Naive thymus-derived CD8-positive, alpha-beta T cell (primary cell): ENCODE measurements around the gene MRPL39. TPM values are rescaled to one million over a fixed set of nuclear protein-coding genes. Genes with fewer than 3 reads are reported as not detected.
A peak's percentile ranks its signal among the peaks of the same experiment; 100 is the strongest.

ENCODE experiments used
- ATAC-seq, 2 donors: fragments of 150-1000 bp; cut with Tn5 transposase in 1 of 2; sonication (Bioruptor Pico), chemical (Tn5 transposase) in 1 of 2; 1 replicate in 1 of 2; 2 replicates in 1 of 2; pipeline ENCODE4 v1.10.0; 2021; ENCODE audit warnings: mild to moderate bottlenecking in 2 of 2, moderate library complexity in 2 of 2
- POLR2A ChIA-PET: fragments of 350-600 bp; sonication (Branson Sonifier 250); formaldehyde crosslinking; loops from one replicate; lab custom pipeline; 2021; ENCODE audit warnings: antibody characterized with exemption; lab: Charles Lee
- DNase-seq, 10 donors: peaks; one replicate each; pipeline versions ENCODE4 v3.0.0 to v3.0.0-alpha.2; 2020 to 2022
- H3K27ac Mint-ChIP-seq, 10 donors: one replicate each; pipeline ENCODE4 v1.8.0; 2020 to 2022; ENCODE audit warnings: mild to moderate bottlenecking in 10 of 10, mixed read lengths in 10 of 10, moderate library complexity in 4 of 10, inconsistent platforms in 1 of 10
- H3K27me3 Mint-ChIP-seq, 5 donors: one replicate each; pipeline ENCODE4 v1.8.0; 2021 to 2022; ENCODE audit warnings: mixed read lengths in 5 of 5
- H3K36me3 Mint-ChIP-seq, 3 donors: one replicate each; pipeline ENCODE4 v1.8.0; 2020 to 2022; ENCODE audit warnings: mixed read lengths in 3 of 3, mild to moderate bottlenecking in 2 of 3, inconsistent platforms in 1 of 3
- H3K4me1 Mint-ChIP-seq, 4 donors: one replicate each; pipeline ENCODE4 v1.8.0; 2021 to 2022; ENCODE audit warnings: mixed read lengths in 4 of 4
- H3K4me3 Mint-ChIP-seq, 10 donors: one replicate each; pipeline ENCODE4 v1.8.0; 2020 to 2022; ENCODE audit warnings: mild to moderate bottlenecking in 10 of 10, mixed read lengths in 10 of 10, moderate library complexity in 6 of 10, inconsistent platforms in 1 of 10
- H3K9me3 Mint-ChIP-seq, 9 donors: one replicate each; pipeline ENCODE4 v1.8.0; 2020 to 2022; ENCODE audit warnings: mixed read lengths in 9 of 9, mild to moderate bottlenecking in 3 of 9, inconsistent platforms in 1 of 9, moderate library complexity in 1 of 9
- polyA plus RNA-seq, 3 donors: library from polyadenylated mRNA; unstranded; fragments of 300-500 nt; fragmentation: Illumina TruSeq; gene quantifications; one replicate each; pipeline ENCODE4 v1.2.3, GENCODE V29; 2021
- total RNA-seq, 8 experiments: library from RNA in 2 of 8; stranded (reverse) in 2 of 8; gene quantifications; one replicate each; pipeline ENCODE4 v1.2.3 and lab custom pipeline; 2021 to 2026

The MRPL39 gene
- total and polyA plus RNA-seq, 5 experiments from 2014 or later = 21.7 to 41.1 (median 29.6) TPM

DNA sequence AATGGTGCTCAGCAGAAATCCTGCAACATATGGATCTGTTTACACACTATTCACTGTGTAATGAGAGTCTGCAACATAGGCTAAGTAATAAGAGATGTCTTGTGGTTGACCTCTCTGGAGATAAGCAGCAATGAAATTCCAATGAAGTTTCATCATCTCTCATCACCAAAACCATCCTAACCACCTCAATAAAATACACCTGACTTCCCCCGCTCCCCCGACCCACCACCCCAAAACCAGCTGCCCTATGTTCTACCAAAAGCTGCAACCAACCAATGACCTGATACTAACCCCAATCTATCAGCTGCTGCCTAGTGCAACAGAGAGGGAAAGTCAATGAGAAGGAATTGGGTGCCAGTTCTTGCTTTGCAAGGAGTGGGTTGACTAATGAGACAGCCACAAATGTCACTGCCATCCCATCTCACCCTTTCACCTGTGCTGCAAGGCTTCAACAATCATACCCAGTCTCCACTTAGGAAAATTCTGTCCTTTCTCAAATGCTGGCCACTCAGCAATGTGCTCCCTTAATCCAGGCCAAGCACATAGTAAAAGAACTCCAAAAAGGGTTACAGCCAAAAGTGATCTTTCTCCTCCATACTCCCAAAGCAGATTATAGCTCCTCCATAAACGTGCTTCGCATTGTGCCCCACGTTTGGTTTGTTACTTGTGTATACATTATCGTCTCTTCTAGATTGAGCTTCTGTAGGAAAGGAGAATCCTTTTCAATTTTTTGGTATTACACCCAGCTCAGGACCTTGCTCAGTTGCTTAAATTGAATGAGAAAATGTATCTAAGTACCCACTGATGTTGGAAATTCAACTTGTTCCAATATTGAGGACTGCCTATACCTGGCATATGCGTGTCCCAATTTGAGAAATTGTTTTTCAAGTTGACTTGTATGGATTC is 29.0 kb downstream of the MRPL39 start:
- H3K27ac Mint-ChIP-seq = no peak overlapping the region

DNA sequence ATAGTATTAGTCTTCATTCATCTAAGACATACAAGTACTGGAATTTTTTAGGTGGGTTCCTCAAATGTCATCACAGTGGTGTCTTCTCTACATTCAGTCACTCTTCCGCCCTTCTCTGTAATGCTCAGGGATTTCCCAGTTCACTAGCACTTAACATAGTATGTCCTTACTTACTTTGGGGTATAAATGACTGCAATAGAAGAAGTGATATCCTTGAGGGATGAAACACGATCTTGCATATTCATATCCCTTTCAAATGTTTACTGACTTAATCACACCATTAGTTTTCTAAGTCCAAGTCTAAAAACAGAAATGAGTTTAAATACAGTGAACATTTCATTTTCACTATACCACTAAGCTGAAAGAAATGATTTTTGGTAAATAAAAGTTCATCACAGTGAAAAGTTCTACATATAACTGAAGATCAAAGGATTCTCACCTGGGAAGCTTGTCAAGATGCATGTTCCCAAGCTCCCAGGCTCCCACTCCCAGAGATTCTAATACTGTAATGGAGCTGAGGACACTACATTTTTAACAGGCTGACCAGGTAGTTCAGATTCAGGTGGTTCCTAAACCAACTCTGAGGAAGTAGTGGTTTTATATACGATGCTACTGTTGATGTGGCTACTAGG is 29.7 kb downstream of the MRPL39 start:
- Mint-ChIP-seq H3K36me3 (peaks cover 0 to 13% (median 10%) of the 10 kb centered on the region in 3 donors), H3K4me1 (peaks cover 12 to 39% (median 25%) of the 10 kb centered on the region in 4 donors), H3K27ac (peak overlapping the region in 3 of 10 donors; percentile 9 to 34 (median 11)), H3K9me3 (no peaks in the 10 kb centered on the region), H3K27me3 (no peaks in the 10 kb centered on the region), H3K4me3 (no peak overlapping the region)
- POLR2A ChIA-PET = interaction anchor here (1.1 kb wide), 1 partner anchor 29 kb away, joined by 3 read pairs; the partner anchor contains the start of gene MRPL39
- DNase-seq (no peak), ATAC-seq (no peak)

More for the DNA sequence above, 29.0 kb downstream of the MRPL39 start:
- no peak for ATAC-seq
- DNase-seq = no peak
- peaks cover 0 to 13% (median 10%) of the 10 kb centered on the region in 3 donors for H3K36me3 Mint-ChIP-seq
- H3K9me3 Mint-ChIP-seq = no peaks in the 10 kb centered on the region
- H3K4me3 Mint-ChIP-seq = no peak overlapping the region
- no peaks in the 10 kb centered on the region for H3K27me3 Mint-ChIP-seq
- POLR2A ChIA-PET = interaction anchor here (1.1 kb wide), 1 partner anchor 28 kb away, joined by 3 read pairs; the partner anchor contains the start of gene MRPL39
- peaks cover 12 to 38% (median 25%) of the 10 kb centered on the region in 4 donors for H3K4me1 Mint-ChIP-seq

DNA sequence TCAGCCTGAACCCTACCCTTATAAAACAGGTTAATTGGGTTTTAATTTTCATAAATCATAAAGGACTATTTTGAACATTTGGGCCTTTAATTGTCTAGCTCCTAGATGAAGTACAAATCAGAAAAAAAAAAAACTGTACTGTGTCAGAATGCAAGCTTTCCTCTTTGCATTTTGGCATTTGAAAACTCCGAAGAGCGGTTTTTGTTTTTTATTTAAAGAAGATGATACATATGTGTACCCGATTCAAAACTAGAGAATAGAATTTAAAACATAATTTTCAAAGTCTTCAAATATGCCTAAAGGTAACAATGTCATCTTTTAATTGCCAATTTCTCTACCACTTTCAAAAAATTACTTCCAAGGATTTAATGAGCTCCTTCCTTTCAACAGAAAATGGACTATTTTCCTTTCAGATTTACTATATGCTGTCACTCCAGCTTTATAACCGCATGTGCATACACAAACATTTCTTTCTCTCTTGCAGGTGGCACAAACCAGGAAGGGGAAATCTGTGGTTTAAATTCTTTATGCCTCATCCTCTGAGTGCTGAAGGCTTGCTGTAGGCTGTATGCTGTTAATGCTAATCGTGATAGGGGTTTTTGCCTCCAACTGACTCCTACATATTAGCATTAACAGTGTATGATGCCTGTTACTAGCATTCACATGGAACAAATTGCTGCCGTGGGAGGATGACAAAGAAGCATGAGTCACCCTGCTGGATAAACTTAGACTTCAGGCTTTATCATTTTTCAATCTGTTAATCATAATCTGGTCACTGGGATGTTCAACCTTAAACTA is 33.7 kb downstream of the MRPL39 start:
- Mint-ChIP-seq H3K4me3 (peak overlapping the region; percentile 57 to 89 (median 82)), H3K27ac (peak overlapping the region; percentile 76 to 93 (median 84)), H3K4me1 (peaks cover 10 to 52% (median 19%) of the 10 kb centered on the region in 4 donors), H3K9me3 (no peaks in the 10 kb centered on the region), H3K36me3 (peaks cover 0 to 10% (median 7%) of the 10 kb centered on the region in 3 donors), H3K27me3 (no peaks in the 10 kb centered on the region)
- POLR2A ChIA-PET = interaction anchor here (0.6 to 1.0 kb wide), 3 partner anchors 11 to 244 kb away, joined by 3 to 4 read pairs (median 4); no protein-coding TSS in a partner anchor
- DNase-seq (peak in 7 of 10 donors; percentile 16 to 56 (median 25)), ATAC-seq (peak; percentile 75 to 79)

DNA sequence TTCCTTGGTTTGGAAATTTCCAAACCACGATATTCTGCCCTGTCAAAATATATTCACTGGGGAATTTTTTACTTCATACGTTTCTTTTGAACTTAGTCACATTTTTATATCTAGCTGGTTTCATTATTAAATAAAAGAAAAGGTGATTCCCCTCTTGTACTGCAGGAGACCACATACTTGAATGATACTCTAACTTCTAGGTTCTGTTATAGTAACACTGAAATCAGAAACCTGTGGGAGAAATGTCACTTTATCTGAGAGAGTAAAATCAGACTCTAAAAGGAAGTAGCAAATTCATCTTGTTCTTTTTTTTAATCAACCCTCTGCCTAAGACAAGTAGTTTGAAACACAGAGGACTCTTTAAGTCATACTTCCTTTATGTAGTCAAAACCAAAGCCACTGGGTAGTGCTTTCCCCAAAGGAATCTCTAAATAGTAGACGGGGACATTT is 34.4 kb downstream of the MRPL39 start:
- POLR2A ChIA-PET = interaction anchor here (0.8 kb wide), 1 partner anchor 11 kb away, joined by 4 read pairs; no protein-coding TSS in a partner anchor
- ATAC-seq (peak; percentile 82 to 87), DNase-seq (peak in 3 of 10 donors; percentile 36 to 48 (median 45))
- H3K9me3 Mint-ChIP-seq = no peaks in the 10 kb centered on the region
- peaks cover 8 to 56% (median 22%) of the 10 kb centered on the region in 4 donors for H3K4me1 Mint-ChIP-seq
- peaks cover 0 to 10% (median 7%) of the 10 kb centered on the region in 3 donors for H3K36me3 Mint-ChIP-seq
- H3K27ac Mint-ChIP-seq = peak overlapping the region; percentile 76 to 93 (median 84)
- peak overlapping the region; percentile 57 to 89 (median 82) for H3K4me3 Mint-ChIP-seq
- H3K27me3 Mint-ChIP-seq = no peaks in the 10 kb centered on the region

DNA sequence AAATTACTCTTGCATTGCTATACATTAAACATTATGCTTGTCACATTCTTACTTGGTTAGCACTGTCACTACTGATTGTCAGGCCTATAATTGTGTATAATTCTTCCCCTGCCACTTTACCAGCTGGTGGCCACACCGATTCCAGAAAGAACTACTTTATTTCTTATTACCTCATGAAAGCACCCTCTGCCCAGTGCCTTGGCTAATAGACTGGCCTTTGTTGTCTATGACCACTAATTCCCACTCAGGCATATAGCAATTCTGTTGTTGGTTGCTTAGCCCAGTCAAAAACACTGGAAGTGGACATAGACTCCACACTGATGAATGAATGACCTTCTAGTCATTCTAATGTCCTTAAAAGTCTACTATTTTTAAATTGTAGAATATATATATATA is 35.6 kb downstream of the MRPL39 start:
- no peaks in the 10 kb centered on the region for H3K9me3 Mint-ChIP-seq
- DNase-seq (no peak), ATAC-seq (no peak)
- H3K27ac Mint-ChIP-seq = peak overlapping the region in 2 of 10 donors; percentile 18 to 67
- no peaks in the 10 kb centered on the region for H3K27me3 Mint-ChIP-seq
- H3K36me3 Mint-ChIP-seq = peaks cover 0 to 4% (median 3%) of the 10 kb centered on the region in 3 donors
- peaks cover 10 to 60% (median 28%) of the 10 kb centered on the region in 4 donors for H3K4me1 Mint-ChIP-seq
- no peak overlapping the region for H3K4me3 Mint-ChIP-seq
- POLR2A ChIA-PET = no interaction called here

DNA sequence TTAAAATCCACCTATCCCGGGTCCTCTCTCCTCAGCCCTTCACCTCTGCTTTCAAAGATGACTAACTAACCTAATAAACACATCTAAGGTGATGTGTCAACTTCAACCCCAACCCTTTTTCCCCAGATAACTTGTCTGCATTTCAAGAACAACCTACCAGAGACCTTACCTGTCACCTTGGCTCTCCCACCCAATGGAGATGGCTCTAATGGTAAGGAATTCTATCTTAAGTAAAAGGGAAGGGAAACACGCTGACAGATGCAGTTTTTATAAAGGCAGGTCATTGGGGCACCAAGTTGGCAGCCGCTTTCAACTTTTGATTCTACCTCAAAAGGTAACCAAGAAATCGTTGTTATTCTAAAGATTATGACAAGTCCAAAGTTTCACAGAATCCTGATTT is 37.6 kb downstream of the MRPL39 start:
- no peaks in the 10 kb centered on the region for H3K36me3 Mint-ChIP-seq
- POLR2A ChIA-PET = no interaction called here
- H3K4me3 Mint-ChIP-seq = peak overlapping the region in 1 of 10 donors; percentile 34
- H3K9me3 Mint-ChIP-seq = no peaks in the 10 kb centered on the region
- DNase-seq (no peak), ATAC-seq (no peak)
- H3K27me3 Mint-ChIP-seq = no peaks in the 10 kb centered on the region
- peak overlapping the region in 4 of 10 donors; percentile 4 to 71 (median 24) for H3K27ac Mint-ChIP-seq
- peaks cover 7 to 66% (median 26%) of the 10 kb centered on the region in 4 donors for H3K4me1 Mint-ChIP-seq

DNA sequence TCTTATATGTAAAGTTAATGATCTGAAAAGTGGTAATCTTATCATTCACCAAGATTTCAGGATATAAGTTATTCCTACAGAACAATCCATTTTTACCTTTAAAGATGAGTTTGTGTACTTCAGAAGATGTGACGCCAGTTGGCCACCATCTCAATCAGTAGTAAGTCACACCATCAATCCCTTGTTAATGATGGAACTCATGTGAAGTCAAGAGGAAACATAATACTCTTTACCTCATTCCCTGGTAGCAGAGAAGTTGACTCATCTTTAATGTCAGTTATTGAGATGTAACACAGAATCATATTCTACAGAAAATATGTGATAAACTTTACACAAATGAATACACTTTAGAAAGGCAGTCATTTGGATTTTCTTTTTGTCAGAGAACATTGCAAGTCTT is 38.2 kb downstream of the MRPL39 start:
- H3K27me3 Mint-ChIP-seq = no peaks in the 10 kb centered on the region
- POLR2A ChIA-PET = no interaction called here
- no peak overlapping the region for H3K4me3 Mint-ChIP-seq
- DNase-seq (no peak), ATAC-seq (no peak)
- peaks cover 7 to 66% (median 29%) of the 10 kb centered on the region in 4 donors for H3K4me1 Mint-ChIP-seq
- H3K9me3 Mint-ChIP-seq = no peaks in the 10 kb centered on the region
- H3K36me3 Mint-ChIP-seq = no peaks in the 10 kb centered on the region
- H3K27ac Mint-ChIP-seq = peak overlapping the region in 2 of 10 donors; percentile 36 to 71

DNA sequence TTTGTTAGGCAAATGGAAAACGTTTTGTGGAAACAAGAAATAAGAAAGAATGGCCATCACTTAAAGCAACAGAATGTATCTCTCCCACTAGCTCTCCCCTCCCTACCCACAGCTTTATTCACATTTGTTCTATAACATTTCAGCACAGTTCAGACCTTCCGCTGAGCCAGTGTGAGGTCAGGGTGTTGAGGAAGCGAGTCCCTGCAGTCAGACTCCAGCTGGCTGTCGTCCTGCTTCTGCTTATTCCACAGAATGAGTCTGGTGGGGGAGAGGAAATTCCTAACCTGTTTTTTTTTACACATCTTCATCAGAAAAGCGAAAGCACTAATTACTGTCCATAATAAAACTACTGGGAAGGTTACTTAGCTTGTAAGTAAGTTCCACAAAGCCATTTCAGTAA is 39.0 kb downstream of the MRPL39 start:
- Mint-ChIP-seq H3K27ac (peak overlapping the region in 4 of 10 donors; percentile 5 to 67 (median 25)), H3K9me3 (no peaks in the 10 kb centered on the region), H3K4me3 (peak overlapping the region in 2 of 10 donors; percentile 18 to 60), H3K27me3 (no peaks in the 10 kb centered on the region), H3K4me1 (peaks cover 13 to 66% (median 30%) of the 10 kb centered on the region in 4 donors), H3K36me3 (no peaks in the 10 kb centered on the region)
- ATAC-seq (no peak), DNase-seq (no peak)
- POLR2A ChIA-PET = no interaction called here

DNA sequence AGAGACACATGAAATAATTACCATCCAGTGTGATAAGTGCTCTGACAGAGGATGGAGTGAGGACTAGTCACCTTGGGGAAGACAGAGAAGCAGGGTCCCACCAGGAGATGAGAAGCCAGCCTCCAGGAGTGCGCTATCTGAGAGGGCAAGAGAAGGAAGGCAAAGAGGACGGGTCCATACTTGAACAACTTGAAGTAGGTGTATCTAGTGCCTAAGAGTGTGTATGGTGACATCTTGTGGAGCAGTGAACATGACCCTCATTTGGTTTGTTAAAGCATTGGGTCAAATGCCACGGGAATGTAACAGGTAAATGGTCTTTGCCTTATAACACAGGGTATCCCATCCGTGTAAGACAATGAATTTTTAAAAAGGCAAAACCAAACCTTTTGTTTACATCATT is 39.8 kb downstream of the MRPL39 start:
- no peak for ATAC-seq
- Mint-ChIP-seq H3K4me1 (peaks cover 11 to 67% (median 31%) of the 10 kb centered on the region in 4 donors), H3K4me3 (peak overlapping the region in 1 of 10 donors; percentile 15), H3K36me3 (no peaks in the 10 kb centered on the region), H3K27me3 (no peaks in the 10 kb centered on the region), H3K9me3 (no peaks in the 10 kb centered on the region), H3K27ac (peak overlapping the region in 5 of 10 donors; percentile 12 to 66 (median 50))
- DNase-seq = no peak
- POLR2A ChIA-PET = no interaction called here

DNA sequence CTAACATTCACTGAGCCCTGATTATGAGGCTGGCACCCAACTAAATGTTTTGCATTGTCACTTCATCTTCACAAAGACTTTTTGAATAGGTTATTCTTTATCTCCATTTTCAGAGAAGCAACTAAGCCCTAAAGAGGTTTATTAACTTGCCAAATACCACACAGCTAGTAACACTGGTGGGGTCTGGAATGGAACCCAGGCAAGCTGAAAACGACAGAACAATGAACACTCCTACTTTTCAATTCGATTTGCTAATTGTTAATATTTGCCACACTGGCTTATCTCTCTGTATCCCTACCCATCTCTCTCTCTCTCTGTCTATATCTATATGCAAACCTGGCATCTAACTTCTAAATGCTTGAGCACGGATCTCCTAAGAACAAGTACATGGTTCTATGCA is 40.6 kb downstream of the MRPL39 start:
- H3K27me3 Mint-ChIP-seq = no peaks in the 10 kb centered on the region
- POLR2A ChIA-PET = no interaction called here
- peaks cover 12 to 68% (median 36%) of the 10 kb centered on the region in 4 donors for H3K4me1 Mint-ChIP-seq
- peak overlapping the region in 4 of 10 donors; percentile 0 to 3 (median 2) for H3K27ac Mint-ChIP-seq
- ATAC-seq = no peak
- no peak for DNase-seq
- no peak overlapping the region for H3K4me3 Mint-ChIP-seq
- H3K36me3 Mint-ChIP-seq = no peaks in the 10 kb centered on the region
- H3K9me3 Mint-ChIP-seq = no peaks in the 10 kb centered on the region

DNA sequence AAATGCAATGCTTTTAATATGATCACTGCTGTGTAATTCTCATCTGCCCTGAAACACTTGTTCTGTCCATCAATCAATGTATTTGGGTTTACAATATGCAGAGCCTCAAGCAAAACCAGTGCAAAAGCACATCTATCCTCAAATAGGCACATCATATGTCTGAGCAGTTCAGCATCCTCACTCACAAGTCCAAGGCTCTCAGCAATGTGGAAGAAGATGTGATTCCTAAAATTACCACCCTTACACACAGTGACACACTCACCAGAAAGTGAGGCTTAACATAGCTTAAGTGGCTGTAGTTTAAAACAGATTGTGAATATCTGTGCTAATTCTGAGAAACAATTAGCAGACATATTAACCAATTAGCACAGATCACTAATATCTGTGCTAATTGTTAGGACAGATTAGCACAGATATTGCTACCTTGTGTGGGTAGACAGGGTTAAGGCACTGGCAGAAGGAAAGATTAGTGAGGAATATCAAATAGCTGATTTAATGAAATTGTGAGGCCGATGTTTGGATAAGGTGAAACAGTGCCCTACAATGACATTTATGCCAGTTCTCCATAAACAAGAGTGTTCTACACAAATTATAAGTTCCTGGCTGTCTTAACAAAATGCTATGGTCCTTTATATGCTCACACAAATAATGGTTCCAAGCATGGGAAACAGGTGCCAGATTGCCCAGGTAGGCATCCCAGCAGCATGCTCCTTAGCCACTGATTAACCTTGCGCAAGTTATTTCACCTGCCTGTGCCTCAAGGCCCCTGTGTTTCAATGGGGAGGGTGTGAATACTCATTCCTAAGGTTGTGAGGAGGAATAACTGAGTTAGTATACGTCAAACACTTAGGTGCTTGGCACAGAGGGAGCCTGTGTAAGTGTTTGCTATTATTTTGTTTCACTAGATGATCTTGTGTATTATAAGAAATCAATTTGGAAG is 41.7 kb downstream of the MRPL39 start:
- POLR2A ChIA-PET = no interaction called here
- peak overlapping the region in 6 of 10 donors; percentile 10 to 79 (median 53) for H3K27ac Mint-ChIP-seq
- H3K36me3 Mint-ChIP-seq = no peaks in the 10 kb centered on the region
- peaks cover 16 to 70% (median 46%) of the 10 kb centered on the region in 4 donors for H3K4me1 Mint-ChIP-seq
- no peak for ATAC-seq
- no peaks in the 10 kb centered on the region for H3K27me3 Mint-ChIP-seq
- no peaks in the 10 kb centered on the region for H3K9me3 Mint-ChIP-seq
- H3K4me3 Mint-ChIP-seq = peak overlapping the region in 1 of 10 donors; percentile 2
- DNase-seq = no peak
